ENCODE measurements around the gene ACP7. TPM values are rescaled to one million over a fixed set of nuclear protein-coding genes. Genes with fewer than 3 reads are reported as not detected.

ACP7 gene
- total RNA-seq, 4 donors from 2014 or later: not detected

DNA sequence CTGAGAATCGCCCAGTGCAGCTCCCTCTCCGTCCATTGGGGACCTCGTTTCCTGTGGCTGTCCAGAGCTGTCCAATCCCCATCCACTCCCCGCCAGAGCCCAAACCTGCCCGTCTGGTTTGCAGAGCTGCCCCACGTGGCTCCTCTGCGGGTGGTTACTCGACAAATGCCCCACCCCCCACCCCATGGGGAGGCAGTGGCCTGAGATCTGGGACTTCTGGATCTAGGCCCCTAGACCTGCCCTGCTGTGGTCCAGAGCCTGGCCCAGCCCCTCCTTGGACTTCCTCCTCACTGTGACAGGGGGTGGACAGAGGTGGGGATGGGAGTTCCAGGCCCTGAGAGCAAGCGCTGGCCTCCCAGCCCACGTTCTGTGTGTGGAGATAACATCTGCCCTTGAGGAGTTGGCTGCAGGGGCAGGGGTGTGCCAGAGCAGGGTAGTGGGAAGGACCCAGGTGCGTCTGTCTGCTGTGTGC, 70.5 kb downstream of the ACP7 start:
- no peak for DNase-seq (ENCODE audit: extremely low spot score)
- TF ChIP-seq POLR2AphosphoS5 (IDR thresholded peaks at IDR 0.05): no peak
- TF ChIP-seq, protein P1, sequence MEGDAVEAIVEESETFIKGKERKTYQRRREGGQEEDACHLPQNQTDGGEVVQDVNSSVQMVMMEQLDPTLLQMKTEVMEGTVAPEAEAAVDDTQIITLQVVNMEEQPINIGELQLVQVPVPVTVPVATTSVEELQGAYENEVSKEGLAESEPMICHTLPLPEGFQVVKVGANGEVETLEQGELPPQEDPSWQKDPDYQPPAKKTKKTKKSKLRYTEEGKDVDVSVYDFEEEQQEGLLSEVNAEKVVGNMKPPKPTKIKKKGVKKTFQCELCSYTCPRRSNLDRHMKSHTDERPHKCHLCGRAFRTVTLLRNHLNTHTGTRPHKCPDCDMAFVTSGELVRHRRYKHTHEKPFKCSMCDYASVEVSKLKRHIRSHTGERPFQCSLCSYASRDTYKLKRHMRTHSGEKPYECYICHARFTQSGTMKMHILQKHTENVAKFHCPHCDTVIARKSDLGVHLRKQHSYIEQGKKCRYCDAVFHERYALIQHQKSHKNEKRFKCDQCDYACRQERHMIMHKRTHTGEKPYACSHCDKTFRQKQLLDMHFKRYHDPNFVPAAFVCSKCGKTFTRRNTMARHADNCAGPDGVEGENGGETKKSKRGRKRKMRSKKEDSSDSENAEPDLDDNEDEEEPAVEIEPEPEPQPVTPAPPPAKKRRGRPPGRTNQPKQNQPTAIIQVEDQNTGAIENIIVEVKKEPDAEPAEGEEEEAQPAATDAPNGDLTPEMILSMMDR (IDR thresholded peaks at IDR 0.05): no peak
- TF ChIP-seq POLR2A (IDR thresholded peaks at IDR 0.05; ENCODE audit: low read depth): no peak
- TF ChIP-seq EP300 (IDR thresholded peaks at IDR 0.05): no peak
- Histone ChIP-seq H3K27me3 (no peaks in the 10 kb centered on the region), H3K4me1 (peaks cover 28 to 57% (median 56%) of the 10 kb centered on the region in 4 donors), H3K36me3 (no peaks in the 10 kb centered on the region), H3K4me3 (no peak overlapping the region), H3K9me3 (no peaks in the 10 kb centered on the region), H3K27ac (replicated peaks in 1 of 4) (no peak overlapping the region)
- WGBS: 76% methylated on average over 3 of the region's 11 CpGs
- intact Hi-C loops (cut with DNase I): no loop called here

DNA sequence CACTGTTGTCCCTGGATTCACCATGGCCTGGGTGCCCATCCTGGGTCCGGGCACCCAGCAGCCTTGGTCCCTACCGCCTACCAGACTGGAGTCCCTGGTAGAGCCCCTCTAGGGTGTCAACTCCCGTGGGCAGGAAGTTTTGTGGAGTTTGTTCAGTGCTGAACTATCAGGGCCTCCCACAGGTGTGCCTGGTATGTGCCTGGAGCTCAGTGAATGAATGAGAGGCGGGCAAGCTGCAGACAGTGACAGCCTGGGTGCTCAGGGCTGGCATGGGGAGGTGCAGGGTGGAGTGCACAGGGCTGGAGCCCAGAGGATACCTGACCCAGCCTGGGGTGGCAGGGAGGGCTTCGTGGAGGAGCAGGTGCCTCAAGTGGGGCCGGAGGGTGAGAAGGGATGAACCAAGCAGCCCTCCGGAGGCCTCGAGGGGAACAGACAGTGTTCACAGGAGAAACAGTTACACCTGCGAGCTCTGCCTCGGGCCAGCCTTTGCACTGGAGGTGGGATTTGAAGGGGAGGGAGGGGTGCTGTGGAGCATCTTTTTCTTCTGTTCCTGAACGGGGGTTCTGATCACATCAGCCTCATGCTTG, 71.0 kb downstream of the ACP7 start:
- Histone ChIP-seq H3K9me3 (no peaks in the 10 kb centered on the region), H3K36me3 (no peaks in the 10 kb centered on the region), H3K27ac (replicated peaks in 1 of 4) (no peak overlapping the region), H3K4me1 (peaks cover 30 to 62% (median 62%) of the 10 kb centered on the region in 4 donors), H3K4me3 (no peak overlapping the region), H3K27me3 (no peaks in the 10 kb centered on the region)
- 82% methylated on average over 9 of the region's 11 CpGs for WGBS
- intact Hi-C loops (cut with DNase I): no loop called here
- no peak for DNase-seq (ENCODE audit: extremely low spot score)
- TF ChIP-seq POLR2A (IDR thresholded peaks at IDR 0.05; ENCODE audit: low read depth): no peak
- TF ChIP-seq, protein P1 (IDR thresholded peaks at IDR 0.05): no peak
- TF ChIP-seq EP300 (IDR thresholded peaks at IDR 0.05): no peak
- TF ChIP-seq POLR2AphosphoS5 (IDR thresholded peaks at IDR 0.05): no peak

DNA sequence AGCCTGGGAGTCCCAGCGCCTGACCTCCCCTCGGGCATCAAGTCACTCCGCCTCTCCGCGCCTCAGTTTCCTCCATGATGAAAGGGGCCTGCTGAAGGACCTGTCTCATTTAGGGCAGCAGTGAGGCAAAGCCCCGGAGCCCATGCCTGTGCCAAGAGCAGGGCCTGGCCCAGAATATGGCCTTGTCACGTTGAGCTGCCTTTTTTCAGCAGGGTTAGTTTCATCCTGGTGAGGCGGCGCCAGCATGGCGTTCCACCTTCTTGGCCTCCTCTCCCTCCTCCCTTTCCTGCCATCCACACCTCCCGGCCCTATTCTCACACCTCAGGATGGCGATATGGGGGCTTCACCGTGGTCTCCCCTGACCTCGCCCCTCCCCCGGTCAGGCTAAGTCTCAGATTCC, 71.6 kb downstream of the ACP7 start:
- Histone ChIP-seq H3K27me3 (no peaks in the 10 kb centered on the region), H3K9me3 (no peaks in the 10 kb centered on the region), H3K36me3 (no peaks in the 10 kb centered on the region), H3K4me1 (peaks cover 33 to 68% (median 67%) of the 10 kb centered on the region in 4 donors), H3K27ac (replicated peaks in 1 of 4) (no peak overlapping the region), H3K4me3 (peak overlapping the region in 1 of 4 donors; percentile 3)
- no peak for DNase-seq (ENCODE audit: extremely low spot score)
- TF ChIP-seq POLR2A (IDR thresholded peaks at IDR 0.05; ENCODE audit: low read depth): no peak
- TF ChIP-seq EP300 (IDR thresholded peaks at IDR 0.05): no peak
- TF ChIP-seq POLR2AphosphoS5 (IDR thresholded peaks at IDR 0.05): no peak
- TF ChIP-seq, protein P1 (IDR thresholded peaks at IDR 0.05): no peak
- intact Hi-C loops (cut with DNase I): no loop called here
- 82% methylated on average over 15 of the region's 15 CpGs for WGBS

DNA sequence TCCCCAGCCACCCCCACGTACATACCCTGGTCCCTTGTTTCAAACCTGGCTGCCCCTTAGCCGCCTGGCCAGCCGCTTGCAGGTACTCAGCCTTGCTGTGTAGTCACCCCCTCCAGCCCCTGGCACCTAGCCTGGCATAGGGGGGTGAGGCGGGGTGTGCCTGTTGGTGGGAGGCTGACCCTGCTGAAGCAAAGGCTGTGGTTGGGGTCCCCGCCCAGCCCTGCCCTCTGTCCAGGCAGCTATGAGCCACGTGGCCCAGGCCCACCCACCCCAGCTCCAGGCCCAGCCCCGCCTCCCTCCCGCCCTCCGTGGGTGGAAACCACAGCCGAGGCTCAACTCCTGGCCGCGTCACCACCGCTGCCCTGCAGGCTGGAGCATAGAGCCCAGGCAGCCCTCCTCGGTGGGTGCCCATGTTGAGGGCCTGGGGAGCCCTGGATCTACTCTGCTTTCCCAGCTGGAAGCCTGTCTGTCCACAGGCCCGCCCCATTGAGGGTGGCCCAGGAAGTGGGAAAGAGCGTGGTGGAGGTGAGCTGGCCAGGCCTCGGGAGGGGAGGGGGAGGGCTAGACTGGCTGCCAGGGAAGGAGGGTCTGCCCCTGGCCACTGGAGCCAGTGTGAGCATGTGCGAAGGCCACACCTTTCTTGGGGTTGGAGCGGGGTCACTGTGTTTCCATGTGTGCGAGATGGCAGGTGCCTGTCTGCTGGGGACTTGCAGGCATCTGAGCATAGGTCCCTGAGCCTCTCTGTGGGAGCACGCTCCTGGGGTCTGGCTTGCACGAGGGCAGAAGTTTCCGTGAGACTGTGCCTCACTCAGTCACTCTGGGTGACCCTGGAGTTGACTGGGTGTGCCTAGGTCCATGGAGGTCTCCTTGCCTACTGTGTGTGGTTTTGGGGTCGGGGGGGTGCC, 72.4 kb downstream of the ACP7 start:
- H3K36me3 ChIP-seq: no peaks in the 10 kb centered on the region
- peaks cover 39 to 76% (median 72%) of the 10 kb centered on the region in 4 donors for H3K4me1 ChIP-seq
- intact Hi-C loops (cut with DNase I): no loop called here
- peak overlapping the region in 1 of 4 donors; percentile 3 for H3K4me3 ChIP-seq
- no peaks in the 10 kb centered on the region for H3K27me3 ChIP-seq
- no peak for DNase-seq (ENCODE audit: extremely low spot score)
- peak overlapping the region in 1 of 4 donors; percentile 36 for H3K27ac ChIP-seq (replicated peaks in 1 of 4)
- no peaks in the 10 kb centered on the region for H3K9me3 ChIP-seq
- WGBS: 75% methylated on average over 8 of the region's 24 CpGs
- TF ChIP-seq, protein P1 (IDR thresholded peaks at IDR 0.05): no peak

All from esophagus muscularis mucosa (tissue), 4 donors.